Epithelial cell of esophagus (primary cell): ENCODE measurements around the gene IL5.

Experiments used
- DNase-seq: peaks from one replicate; pipeline ENCODE4 v3.0.0; 2010; ENCODE audit warnings: low read depth
- H3K4me3 ChIP-seq: 2 replicates; pipeline ENCODE4 v1.5.1; 2011; ENCODE audit warnings: mild to moderate bottlenecking, low read length, control low read depth
- TF ChIP-seq, protein P1 (sequence below): IDR thresholded peaks from 2 replicates; pipeline ENCODE4 v1.5.1; 2011; ENCODE audit warnings: low read depth, mild to moderate bottlenecking, low read length, control low read depth, inconsistent platforms; ENCODE audit not compliant: insufficient read depth; ENCODE audit errors: missing control alignments

The IL5 gene

DNA sequence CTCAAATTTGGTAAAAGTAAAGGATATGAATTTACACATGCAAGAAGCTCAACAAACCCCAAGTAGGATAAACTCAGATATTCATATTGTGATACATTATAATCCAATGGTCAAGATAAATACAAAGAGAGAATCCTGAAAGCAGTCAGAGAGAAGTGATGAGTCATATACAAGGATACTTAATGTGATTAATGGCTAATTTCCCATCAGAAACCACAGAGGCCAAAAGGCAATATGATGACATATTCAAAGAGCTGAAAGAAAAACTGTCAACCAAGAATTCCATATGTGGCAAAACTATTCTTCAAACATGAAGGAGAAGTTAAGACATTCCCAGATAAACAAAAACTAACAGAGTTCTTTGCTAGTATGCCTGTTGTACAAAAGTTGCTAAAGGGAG, 33.2 kb downstream of the IL5 start:
- TF ChIP-seq, protein P1, sequence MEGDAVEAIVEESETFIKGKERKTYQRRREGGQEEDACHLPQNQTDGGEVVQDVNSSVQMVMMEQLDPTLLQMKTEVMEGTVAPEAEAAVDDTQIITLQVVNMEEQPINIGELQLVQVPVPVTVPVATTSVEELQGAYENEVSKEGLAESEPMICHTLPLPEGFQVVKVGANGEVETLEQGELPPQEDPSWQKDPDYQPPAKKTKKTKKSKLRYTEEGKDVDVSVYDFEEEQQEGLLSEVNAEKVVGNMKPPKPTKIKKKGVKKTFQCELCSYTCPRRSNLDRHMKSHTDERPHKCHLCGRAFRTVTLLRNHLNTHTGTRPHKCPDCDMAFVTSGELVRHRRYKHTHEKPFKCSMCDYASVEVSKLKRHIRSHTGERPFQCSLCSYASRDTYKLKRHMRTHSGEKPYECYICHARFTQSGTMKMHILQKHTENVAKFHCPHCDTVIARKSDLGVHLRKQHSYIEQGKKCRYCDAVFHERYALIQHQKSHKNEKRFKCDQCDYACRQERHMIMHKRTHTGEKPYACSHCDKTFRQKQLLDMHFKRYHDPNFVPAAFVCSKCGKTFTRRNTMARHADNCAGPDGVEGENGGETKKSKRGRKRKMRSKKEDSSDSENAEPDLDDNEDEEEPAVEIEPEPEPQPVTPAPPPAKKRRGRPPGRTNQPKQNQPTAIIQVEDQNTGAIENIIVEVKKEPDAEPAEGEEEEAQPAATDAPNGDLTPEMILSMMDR: no peak
- no peak overlapping the region for H3K4me3 ChIP-seq
- peak; percentile 78 for DNase-seq

DNA sequence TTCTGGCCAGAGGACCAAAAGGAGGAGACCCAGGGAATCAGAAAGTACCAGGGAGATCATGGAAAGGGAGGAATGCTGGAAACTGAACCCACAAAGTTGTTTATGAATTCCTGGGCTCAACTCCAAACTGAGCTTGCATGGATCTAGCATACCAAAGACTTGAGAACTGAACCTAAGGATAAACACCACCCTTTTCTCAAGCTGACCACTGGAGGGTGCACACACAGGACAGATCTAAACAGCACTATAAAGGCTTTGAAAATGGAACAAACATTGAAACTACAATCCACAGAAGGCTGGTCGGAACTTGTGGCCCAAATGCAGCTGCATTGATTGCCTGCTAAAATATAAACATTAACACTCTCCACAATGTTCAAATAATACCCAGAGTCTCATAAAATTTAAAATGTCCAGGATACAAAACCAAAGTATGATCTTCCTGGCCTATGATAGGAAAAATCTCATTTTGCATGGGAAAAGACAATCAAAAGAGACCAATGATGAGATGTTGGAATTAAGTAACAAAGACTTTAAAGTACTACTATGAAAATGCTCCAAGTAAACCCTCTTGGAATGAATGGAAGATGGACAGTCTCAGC, 37.1 kb downstream of the IL5 start:
- no peak overlapping the region for H3K4me3 ChIP-seq
- TF ChIP-seq, protein P1: peak; percentile 65
- DNase-seq: peak; percentile 62

GRCh38 chr5:132505641-132506040, 37.7 kb downstream of the IL5 start:
- DNase-seq: no peak

DNA sequence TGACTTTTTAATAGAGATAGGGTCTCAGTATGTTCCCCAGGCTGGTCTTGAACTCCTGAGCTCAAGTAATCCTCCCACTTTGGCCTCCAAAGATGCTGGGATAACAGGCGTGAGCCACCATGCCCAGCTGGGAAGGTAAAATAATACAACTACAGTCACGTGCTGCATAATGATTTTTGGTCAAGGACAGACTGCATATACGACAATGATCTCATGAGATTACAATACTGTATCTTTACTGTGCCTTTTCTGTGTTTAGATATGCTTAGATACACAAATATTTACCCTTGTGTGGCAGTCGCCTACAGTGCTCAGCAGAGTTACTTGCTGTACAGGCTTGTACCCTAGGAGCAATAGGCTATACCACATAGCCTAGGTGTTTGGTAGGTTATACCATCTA, 38.6 kb downstream of the IL5 start:
- TF ChIP-seq, protein P1: no peak
- no peak overlapping the region for H3K4me3 ChIP-seq
- DNase-seq: no peak

More at GRCh38 chr5:132505641-132506040, 37.7 kb downstream of the IL5 start:
- TF ChIP-seq, protein P1: no peak
- no peak overlapping the region for H3K4me3 ChIP-seq

GRCh38 chr5:132503244-132503643, 40.1 kb downstream of the IL5 start:
- TF ChIP-seq, protein P1: no peak
- DNase-seq: no peak

GRCh38 chr5:132501961-132502931, 41.1 kb downstream of the IL5 start:
- H3K4me3 ChIP-seq: no peak overlapping the region
- TF ChIP-seq, protein P1: no peak
- peak; percentile 36 for DNase-seq

More at GRCh38 chr5:132503244-132503643, 40.1 kb downstream of the IL5 start:
- no peak overlapping the region for H3K4me3 ChIP-seq

DNA sequence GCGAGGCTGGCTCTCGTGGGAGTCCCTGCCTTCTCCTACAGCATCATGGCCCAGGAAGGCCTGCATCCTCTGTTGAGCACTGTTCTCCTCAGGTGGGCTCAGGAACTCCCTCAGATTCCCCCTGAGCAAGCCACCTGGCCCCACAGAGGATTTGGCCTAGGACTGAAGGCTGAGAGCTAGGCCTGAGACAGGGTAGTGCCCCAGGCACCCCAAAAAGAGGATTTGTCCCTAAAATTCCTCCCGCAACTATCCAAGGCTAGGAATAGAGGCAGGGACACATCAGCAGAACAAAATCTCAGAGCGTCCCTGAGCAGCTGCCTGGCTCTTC, 41.7 kb downstream of the IL5 start:
- H3K4me3 ChIP-seq: no peak overlapping the region
- DNase-seq: no peak
- TF ChIP-seq, protein P1: no peak
